AG09319 (cell line): ENCODE data around the gene DLG5.

Source experiments
- DNase-seq: peaks from one replicate; pipeline ENCODE4 v3.0.0-alpha.2; 2010; ENCODE audit warnings: low read depth; ENCODE audit errors: extremely low read depth
- CTCF ChIP-seq: IDR thresholded peaks from 2 replicates; pipeline ENCODE4 v1.5.1; 2011; ENCODE audit warnings: low read depth, mild to moderate bottlenecking, inconsistent platforms, low read length, moderate library complexity

The DLG5 gene

DNA sequence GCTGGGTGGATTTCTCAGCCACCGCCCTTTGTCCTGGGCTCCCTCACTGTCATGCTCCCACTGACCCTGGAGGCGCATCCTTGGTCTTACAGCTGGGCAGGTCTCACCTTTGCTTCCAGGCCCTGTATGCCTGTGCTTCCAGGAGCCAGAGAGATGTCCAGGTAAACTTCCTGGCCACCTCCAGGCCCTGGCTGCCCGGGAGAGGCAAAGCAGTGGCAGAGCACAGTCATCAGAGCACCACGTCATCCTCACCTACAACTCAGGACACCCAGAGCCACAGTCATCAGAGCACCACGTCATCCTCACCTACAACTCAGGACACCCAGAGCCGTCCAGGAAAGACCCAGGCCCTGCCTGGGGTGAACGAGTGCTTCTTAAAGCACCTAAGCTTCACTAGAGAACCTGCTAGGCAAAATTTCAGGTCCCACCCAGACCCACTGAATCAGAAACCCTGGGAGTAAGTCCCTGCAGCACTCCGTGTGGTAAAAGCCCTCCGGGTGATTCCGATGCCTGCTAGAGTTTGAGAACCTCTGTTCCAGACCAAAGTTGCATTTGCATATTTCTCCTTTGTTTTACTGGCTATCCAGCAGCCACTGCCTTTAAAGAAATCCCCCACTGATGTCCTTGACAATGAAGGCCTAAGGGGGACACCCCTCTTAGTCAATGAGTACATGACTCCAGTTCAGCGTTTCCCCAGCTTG lies 62.3 kb downstream of the DLG5 start:
- no peak for TF ChIP-seq CTCF
- no peak for DNase-seq

DNA sequence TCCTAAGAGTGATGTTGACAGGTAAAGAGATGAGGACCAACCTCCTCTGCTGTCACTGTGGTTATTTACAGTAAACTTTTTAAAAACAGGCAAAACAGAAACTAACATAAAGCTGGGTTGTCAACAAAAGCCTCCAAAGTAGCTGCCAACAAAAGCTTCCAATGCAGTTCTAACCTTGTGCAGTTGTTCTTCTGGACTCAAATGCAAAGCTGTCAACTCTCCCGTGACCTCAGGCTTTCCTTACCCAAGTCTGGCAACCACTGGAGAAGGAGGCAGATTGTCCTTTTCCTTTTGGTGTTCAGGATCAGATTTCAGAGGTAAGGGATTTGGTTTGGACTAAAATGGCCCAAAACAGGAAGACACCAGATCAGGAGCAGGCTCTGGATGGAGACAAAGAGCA lies 63.1 kb downstream of the DLG5 start:
- no peak for TF ChIP-seq CTCF
- no peak for DNase-seq

DNA sequence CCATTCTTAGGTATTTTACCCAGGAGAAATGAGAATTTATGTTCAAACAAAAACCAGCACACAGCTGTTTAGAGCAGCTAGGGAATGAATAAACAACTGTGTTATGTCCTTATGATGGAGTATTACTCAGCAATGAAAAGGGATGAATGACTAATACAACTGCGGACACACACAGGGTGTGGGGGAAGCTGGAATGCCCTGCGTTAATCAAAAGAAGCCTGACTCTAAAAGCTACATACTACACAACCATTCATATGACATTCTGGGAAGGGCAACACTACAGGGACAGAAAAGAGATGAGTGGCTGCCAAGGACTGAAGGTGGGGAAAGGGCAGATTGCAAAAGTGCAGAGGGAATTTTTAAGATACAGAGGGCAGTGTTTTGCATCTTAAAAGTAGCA lies 64.0 kb downstream of the DLG5 start:
- TF ChIP-seq CTCF: no peak
- no peak for DNase-seq

DNA sequence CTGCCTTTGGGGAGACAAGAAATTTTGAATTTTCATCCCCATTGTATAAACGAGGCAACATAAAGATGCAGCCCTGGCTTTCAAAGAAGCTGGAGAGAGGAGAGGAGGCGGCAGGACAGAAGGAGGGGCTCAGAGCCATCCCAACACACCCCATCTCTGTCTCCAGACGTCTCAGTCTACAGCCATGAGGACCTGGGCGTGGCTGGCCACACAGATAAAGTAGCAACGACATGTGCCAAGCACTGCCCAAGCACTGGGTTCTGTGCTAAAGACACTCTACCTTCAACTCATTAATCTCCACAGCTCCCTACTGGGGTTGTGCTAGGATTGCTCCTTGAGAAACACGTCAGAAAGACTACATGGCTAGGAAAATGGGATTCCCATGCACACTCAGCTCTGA lies 65.2 kb downstream of the DLG5 start:
- TF ChIP-seq CTCF: no peak
- no peak for DNase-seq

- no peak for DNase-seq
- no peak for TF ChIP-seq CTCF
Measured at GRCh38 chr10:77859865-77860282, 66.7 kb downstream of the DLG5 start.

DNA sequence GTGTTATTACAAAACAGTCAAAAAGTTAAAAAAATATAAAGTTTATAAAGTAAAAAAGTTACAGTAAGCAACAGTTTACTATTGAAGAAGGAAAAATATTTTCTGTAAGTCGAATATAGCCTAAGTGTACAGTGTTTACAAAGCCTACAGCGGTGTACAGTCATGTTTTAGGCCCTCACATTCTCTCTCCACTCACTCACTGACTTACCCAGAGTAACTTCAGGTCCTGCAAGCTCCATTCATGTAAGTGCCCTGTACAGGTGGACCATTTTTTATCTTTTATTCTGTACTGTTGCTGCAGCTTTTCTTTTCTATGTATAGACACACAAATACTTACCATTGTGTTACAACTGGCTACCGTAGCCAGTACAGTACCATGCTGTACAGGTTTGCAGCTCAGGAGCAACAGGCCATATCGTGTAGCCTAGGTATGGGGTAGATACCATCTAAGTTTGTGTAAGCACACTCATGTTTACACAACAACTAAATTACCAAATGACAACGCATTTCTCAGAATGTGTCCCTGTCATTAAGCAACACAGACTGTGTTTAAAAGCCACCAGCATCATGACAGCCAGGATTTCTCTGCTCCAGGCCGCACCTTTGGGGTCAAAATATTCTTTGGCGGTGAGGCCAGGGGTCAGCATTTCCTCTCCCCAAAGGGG lies 67.2 kb downstream of the DLG5 start:
- DNase-seq: no peak
- no peak for TF ChIP-seq CTCF

DNA sequence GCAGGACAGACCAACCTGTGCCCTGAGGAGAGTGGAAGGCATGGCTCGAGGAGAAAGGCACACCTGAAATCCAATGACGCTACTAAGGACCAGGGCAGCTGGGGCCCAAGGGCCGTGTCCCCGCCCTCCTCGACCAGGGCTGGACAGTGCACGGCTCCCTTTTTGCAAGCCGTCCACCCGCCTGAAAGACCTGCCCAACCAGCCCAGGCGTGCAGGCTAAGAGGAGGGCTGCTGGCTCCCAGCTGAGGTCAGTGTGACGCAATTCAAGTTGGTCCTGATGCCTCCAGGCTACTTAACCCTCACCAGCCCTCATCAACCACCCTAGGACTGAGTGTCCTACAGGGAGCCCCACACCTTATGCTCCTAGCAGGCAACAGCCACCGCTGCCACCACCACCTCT lies 69.3 kb downstream of the DLG5 start:
- no peak for TF ChIP-seq CTCF
- no peak for DNase-seq
